Upper lobe of left lung (tissue), 6 donors: ENCODE measurements around the gene LPCAT3. TPM values are rescaled to one million over a fixed set of nuclear protein-coding genes. Genes with fewer than 3 reads are reported as not detected.

Experiments used
- ATAC-seq, 2 donors: fragments of 200-7000 bp; cut with Tn5 transposase; one replicate each; pipeline ENCODE4 v1.9.1; 2022; ENCODE audit warnings: mild to moderate bottlenecking in 2 of 2, moderate library complexity in 2 of 2; ENCODE audit not compliant: low FRiP score in 2 of 2
- DNase-seq, 2 donors: peaks; one replicate each; pipeline ENCODE4 v3.0.0-alpha.2; 2019 to 2020
- H3K27ac ChIP-seq, 4 donors: fragments of 200-600 bp; sonication (generic); one replicate each; pipeline ENCODE4 v1.5.1; 2016 to 2019
- H3K27me3 ChIP-seq, 4 donors: fragments of 200-600 bp; sonication (generic); one replicate each; pipeline ENCODE4 v1.5.1; 2017 to 2019
- H3K36me3 ChIP-seq, 4 donors: fragments of 200-600 bp; sonication (generic); one replicate each; pipeline ENCODE4 v1.5.1; 2016 to 2019
- H3K4me1 ChIP-seq, 4 donors: fragments of 200-600 bp; sonication (generic); one replicate each; pipeline ENCODE4 v1.5.1; 2018 to 2019
- H3K4me3 ChIP-seq, 4 donors: fragments of 200-600 bp; sonication (generic); one replicate each; pipeline ENCODE4 v1.5.1; 2017 to 2019; ENCODE audit warnings: mild to moderate bottlenecking in 2 of 4, moderate library complexity in 1 of 4
- H3K9me3 ChIP-seq, 4 donors: fragments of 200-600 bp; sonication (generic); one replicate each; pipeline ENCODE4 v1.5.1; 2018 to 2019
- EP300 ChIP-seq, 4 donors: sonication (generic); formaldehyde crosslinking; IDR thresholded peaks; one replicate each; pipeline ENCODE4 v1.5.1; 2017; ENCODE audit warnings: antibody characterized with exemption in 4 of 4, control low read depth in 2 of 4
- POLR2A ChIP-seq, 4 donors: fragments of 450-650 bp; IDR thresholded peaks; one replicate each; pipeline ENCODE4 v1.5.1; 2016 to 2017; ENCODE audit warnings: antibody characterized with exemption in 4 of 4, mild to moderate bottlenecking in 2 of 4
- POLR2AphosphoS5 ChIP-seq, 2 donors: sonication (generic); formaldehyde crosslinking; IDR thresholded peaks; one replicate each; pipeline ENCODE4 v1.5.1; 2017; ENCODE audit warnings: antibody characterized with exemption in 2 of 2
- WGBS, 2 donors: methylation state at CpG; one replicate each; pipeline ENCODE4 v1.1.5; 2017 to 2018; 5-methylcytosine and 5-hydroxymethylcytosine counted together
- total RNA-seq, 6 donors: library from RNA; depleted of rRNA in 4 of 6; stranded (reverse); fragments of >200 nt in 4 of 6; gene quantifications; one replicate each; pipeline versions ENCODE4 v1.1.0 to v1.2.1, GENCODE V29; 2016 to 2021
- TF ChIP-seq, protein P1 (sequence below), 6 experiments: fragments of 450-650 bp in 4 of 6; fragments of 200-600 bp in 2 of 6; sonication (generic) in 2 of 6; IDR thresholded peaks; one replicate each; pipeline ENCODE4 v1.5.1; 2016 to 2019; ENCODE audit warnings: antibody characterized with exemption in 6 of 6
- donor health status: DM: no; HTN: no; CAD: no; lungs with moderate emphysema.
- donor health status: DM: no; HTN: yes; CAD: no; lungs with severe emphysema.

LPCAT3 gene
- total RNA-seq, 6 donors from 2014 or later, result 56.3 to 110 (median 84.1) TPM

DNA sequence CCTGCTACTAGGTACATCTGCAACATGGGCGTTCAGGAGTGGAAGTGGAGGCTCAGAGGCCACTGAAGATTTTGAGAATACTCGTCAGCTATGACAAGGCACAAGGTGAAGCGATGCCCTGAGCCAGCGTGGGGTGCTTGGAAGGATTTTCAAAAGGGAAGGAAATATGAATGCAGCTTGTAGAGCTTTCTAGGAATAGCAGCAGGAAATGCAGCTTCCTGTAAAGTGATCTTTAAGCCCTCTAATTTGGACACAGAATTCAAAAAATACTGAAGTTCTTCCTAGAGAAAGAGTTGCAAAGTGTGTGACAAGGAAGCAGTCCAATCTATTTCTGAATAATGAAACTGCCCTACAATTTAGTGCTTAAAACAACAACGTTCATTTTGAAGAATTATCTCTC, 29.0 kb upstream of the LPCAT3 start:
- WGBS, 2 donors, result 41 to 42% methylated on average over 5 of the region's 5 CpGs
- no peak overlapping the region for H3K4me3 ChIP-seq
- peaks cover 0 to 10% (median 3%) of the 10 kb centered on the region in 4 donors for H3K4me1 ChIP-seq
- no peak overlapping the region for H3K27ac ChIP-seq
- H3K9me3 ChIP-seq, result no peaks in the 10 kb centered on the region
- no peak for DNase-seq
- TF ChIP-seq POLR2A (IDR thresholded peaks at IDR 0.05) (no peak), POLR2AphosphoS5 (IDR thresholded peaks at IDR 0.05) (no peak), EP300 (IDR thresholded peaks at IDR 0.05) (no peak)
- TF ChIP-seq, protein P1, sequence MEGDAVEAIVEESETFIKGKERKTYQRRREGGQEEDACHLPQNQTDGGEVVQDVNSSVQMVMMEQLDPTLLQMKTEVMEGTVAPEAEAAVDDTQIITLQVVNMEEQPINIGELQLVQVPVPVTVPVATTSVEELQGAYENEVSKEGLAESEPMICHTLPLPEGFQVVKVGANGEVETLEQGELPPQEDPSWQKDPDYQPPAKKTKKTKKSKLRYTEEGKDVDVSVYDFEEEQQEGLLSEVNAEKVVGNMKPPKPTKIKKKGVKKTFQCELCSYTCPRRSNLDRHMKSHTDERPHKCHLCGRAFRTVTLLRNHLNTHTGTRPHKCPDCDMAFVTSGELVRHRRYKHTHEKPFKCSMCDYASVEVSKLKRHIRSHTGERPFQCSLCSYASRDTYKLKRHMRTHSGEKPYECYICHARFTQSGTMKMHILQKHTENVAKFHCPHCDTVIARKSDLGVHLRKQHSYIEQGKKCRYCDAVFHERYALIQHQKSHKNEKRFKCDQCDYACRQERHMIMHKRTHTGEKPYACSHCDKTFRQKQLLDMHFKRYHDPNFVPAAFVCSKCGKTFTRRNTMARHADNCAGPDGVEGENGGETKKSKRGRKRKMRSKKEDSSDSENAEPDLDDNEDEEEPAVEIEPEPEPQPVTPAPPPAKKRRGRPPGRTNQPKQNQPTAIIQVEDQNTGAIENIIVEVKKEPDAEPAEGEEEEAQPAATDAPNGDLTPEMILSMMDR (IDR thresholded peaks at IDR 0.05), result no peak
- ATAC-seq, result no peak
- H3K27me3 ChIP-seq, result no peaks in the 10 kb centered on the region
- H3K36me3 ChIP-seq, result no peaks in the 10 kb centered on the region

DNA sequence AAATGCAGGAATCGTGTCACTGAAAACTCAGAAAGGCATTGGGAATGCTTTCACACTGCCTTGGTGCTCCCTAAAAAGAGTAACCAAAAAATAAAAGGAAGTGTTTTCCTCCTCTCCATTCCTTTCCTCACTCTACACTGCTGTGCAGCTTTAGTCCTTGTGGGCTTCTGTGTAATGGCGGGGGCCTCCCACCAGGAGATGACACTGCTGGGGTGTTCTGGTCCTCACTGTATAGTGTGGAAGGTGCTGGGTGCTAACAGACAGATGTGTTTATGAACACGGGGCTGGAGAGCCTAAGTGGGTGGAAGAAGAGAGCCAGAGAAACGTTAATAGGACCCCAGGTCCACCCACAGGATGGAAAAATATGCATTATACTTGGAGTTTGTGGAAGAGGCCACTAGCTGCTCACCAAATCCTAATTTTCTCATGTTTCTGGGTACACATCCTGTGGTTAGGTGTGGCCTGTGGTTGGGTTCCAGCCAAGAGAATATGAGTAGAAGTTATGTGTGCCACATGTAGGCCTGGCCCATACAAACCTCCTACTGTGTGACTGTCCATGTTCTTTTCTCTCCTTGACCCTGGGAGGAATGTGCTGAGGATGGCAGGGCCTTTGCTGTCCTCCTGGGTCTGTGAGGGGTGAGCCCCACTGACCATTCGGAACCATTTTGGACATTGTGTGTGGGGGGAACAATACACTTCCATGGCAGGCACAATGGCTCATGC, 28.3 kb upstream of the LPCAT3 start:
- TF ChIP-seq EP300 (IDR thresholded peaks at IDR 0.05) (no peak), POLR2AphosphoS5 (IDR thresholded peaks at IDR 0.05) (no peak), POLR2A (IDR thresholded peaks at IDR 0.05) (no peak)
- TF ChIP-seq, protein P1 (IDR thresholded peaks at IDR 0.05), result no peak
- ATAC-seq, result no peak
- no peak for DNase-seq
- no peaks in the 10 kb centered on the region for H3K36me3 ChIP-seq
- no peak overlapping the region for H3K4me3 ChIP-seq
- H3K27ac ChIP-seq, result no peak overlapping the region
- H3K9me3 ChIP-seq, result no peaks in the 10 kb centered on the region
- H3K27me3 ChIP-seq, result no peaks in the 10 kb centered on the region
- H3K4me1 ChIP-seq, result peaks cover 0 to 10% (median 3%) of the 10 kb centered on the region in 4 donors
- 80 to 86% methylated on average over 4 to 5 of the region's 5 CpGs for WGBS, 2 donors

DNA sequence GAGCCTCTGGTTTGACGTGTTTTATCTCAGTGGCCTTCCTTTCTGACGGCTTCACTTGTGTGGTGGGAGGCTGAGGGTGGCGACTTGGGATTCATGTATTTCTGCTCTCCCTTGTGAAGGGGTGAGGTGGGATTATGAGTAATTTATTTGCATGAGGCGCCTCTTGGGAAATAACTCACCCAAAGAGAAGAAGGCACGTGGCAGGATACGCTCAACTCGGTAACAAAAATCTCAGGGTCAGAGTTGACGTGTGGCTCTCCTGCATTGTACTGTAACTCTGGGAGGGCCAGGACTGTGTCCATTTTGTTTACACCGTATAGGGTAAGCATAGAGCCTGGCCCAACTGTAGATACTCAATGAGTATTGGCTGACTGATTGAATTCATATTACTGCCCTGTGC, 27.6 kb upstream of the LPCAT3 start:
- DNase-seq (no peak), ATAC-seq (no peak)
- TF ChIP-seq POLR2AphosphoS5 (IDR thresholded peaks at IDR 0.05) (no peak), POLR2A (IDR thresholded peaks at IDR 0.05) (no peak), EP300 (IDR thresholded peaks at IDR 0.05) (no peak)
- TF ChIP-seq, protein P1 (IDR thresholded peaks at IDR 0.05), result no peak
- no peaks in the 10 kb centered on the region for H3K27me3 ChIP-seq
- H3K36me3 ChIP-seq, result no peaks in the 10 kb centered on the region
- H3K4me1 ChIP-seq, result peaks cover 0 to 10% (median 3%) of the 10 kb centered on the region in 4 donors
- H3K4me3 ChIP-seq, result no peak overlapping the region
- no peak overlapping the region for H3K27ac ChIP-seq
- no peaks in the 10 kb centered on the region for H3K9me3 ChIP-seq
- 91 to 94% methylated on average over 9 of the region's 9 CpGs for WGBS, 2 donors

DNA sequence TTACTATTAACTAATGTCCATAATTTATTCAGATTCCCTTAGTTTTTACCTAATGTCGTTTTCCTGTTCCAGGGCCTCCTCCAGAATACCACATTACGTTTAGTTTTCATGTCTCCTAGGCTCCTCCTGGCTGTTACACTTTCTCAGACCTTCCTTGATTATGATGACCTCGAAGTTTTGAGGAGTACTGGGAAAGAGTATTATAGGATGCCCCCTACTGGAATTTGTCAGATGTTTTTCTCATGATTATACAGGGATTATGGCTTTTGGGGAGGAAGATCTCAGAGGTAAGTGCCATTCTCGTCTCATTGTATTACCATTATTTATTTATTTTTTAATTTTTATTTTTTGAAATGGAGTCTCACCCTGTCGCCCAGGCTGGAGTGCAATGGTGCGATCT, 24.6 kb upstream of the LPCAT3 start:
- DNase-seq, result no peak
- H3K27me3 ChIP-seq, result no peaks in the 10 kb centered on the region
- 38 to 42% methylated on average over 6 of the region's 6 CpGs for whole genome bisulfite sequencing, 2 donors
- H3K4me3 ChIP-seq, result no peak overlapping the region
- H3K9me3 ChIP-seq, result no peaks in the 10 kb centered on the region
- no peak overlapping the region for H3K27ac ChIP-seq
- H3K4me1 ChIP-seq, result peaks cover 0 to 10% (median 3%) of the 10 kb centered on the region in 4 donors
- ATAC-seq, result peak; percentile 77 to 83
- TF ChIP-seq, protein P1 (IDR thresholded peaks at IDR 0.05), result peak; percentile 11 to 67 (median 46)
- no peak for TF ChIP-seq POLR2AphosphoS5 (IDR thresholded peaks at IDR 0.05)
- no peaks in the 10 kb centered on the region for H3K36me3 ChIP-seq

DNA sequence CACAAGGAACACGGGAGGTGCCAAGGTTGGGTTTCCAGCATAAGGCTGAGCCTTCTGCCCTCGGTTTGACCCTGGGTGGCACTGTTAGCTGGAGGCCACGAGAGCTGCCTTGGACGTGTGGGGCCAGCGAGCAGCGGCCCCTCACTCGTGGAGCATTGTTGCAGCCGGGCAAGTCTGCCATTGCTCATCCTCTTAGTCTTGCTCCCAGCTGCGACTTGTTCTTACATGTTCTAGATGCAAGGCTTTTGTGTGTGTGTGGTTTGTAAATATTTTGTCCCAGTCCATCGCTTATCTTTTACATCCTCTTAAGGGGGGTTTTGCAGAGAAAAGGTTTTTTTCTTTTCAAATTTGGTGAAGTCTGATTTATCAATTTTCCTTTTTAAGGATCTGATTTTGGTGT, 21.1 kb upstream of the LPCAT3 start:
- Histone ChIP-seq H3K36me3 (no peaks in the 10 kb centered on the region), H3K4me1 (no peaks in the 10 kb centered on the region), H3K9me3 (no peaks in the 10 kb centered on the region), H3K4me3 (no peak overlapping the region), H3K27me3 (no peaks in the 10 kb centered on the region), H3K27ac (no peak overlapping the region)
- DNase-seq (peak in 1 of 2 donors; percentile 42), ATAC-seq (no peak)
- WGBS, 2 donors, result 68 to 81% methylated on average over 7 to 10 of the region's 10 CpGs
- TF ChIP-seq EP300 (IDR thresholded peaks at IDR 0.05) (no peak), POLR2AphosphoS5 (IDR thresholded peaks at IDR 0.05) (no peak), POLR2A (IDR thresholded peaks at IDR 0.05) (no peak)
- TF ChIP-seq, protein P1 (IDR thresholded peaks at IDR 0.05), result no peak
